ENCODE results near the gene SP140. TPM values are rescaled to one million over a fixed set of nuclear protein-coding genes. Genes with fewer than 3 reads are reported as not detected.

The SP140 gene
- total and polyA plus RNA-seq, 2 experiments from 2014 or later, result 0.24 to 0.70 TPM

GRCh38 chr2:230356084-230356483, 130.5 kb downstream of the SP140 start:
- H3K4me3 Mint-ChIP-seq, result no peak overlapping the region
- no peak for ATAC-seq
- no peaks in the 10 kb centered on the region for H3K4me1 Mint-ChIP-seq

More at GRCh38 chr2:230356084-230356483, 130.5 kb downstream of the SP140 start:
- Histone ChIP-seq H3K36me3 (ENCODE audit: insufficient read depth) (no peaks in the 10 kb centered on the region), H3K4me3 (no peak overlapping the region), H4K20me1 (replicated peaks; ENCODE audit: insufficient read depth) (no peaks in the 10 kb centered on the region), H3K27me3 (ENCODE audit: insufficient read depth) (no peaks in the 10 kb centered on the region), H3F3A (replicated peaks; ENCODE audit: low read depth) (no peaks in the 10 kb centered on the region), H3K27ac (ENCODE audit: low read depth) (no peak overlapping the region), H3K79me2 (replicated peaks; ENCODE audit: insufficient read depth) (no peaks in the 10 kb centered on the region), H2AFZ (no peak overlapping the region), H3K4me1 (ENCODE audit: insufficient read depth) (no peaks in the 10 kb centered on the region; the same call in 1 of the 2 replicates), H3K9me2 (ENCODE audit: insufficient read depth) (0 out of 2 replicates have a peak, but pooled peaks cover 3% of the 10 kb centered on the region), H3K4me2 (no peak overlapping the region)
- TF ChIP-seq ZNF114 (CRISPR knock-in tag; IDR thresholded peaks at IDR 0.05) (no peak), ZNF462 (CRISPR knock-in tag; IDR thresholded peaks at IDR 0.05) (no peak), POLR2AphosphoS5 (IDR thresholded peaks at IDR 0.05; ENCODE audit: low read depth) (no peak), STAT1 (IDR thresholded peaks at IDR 0.05; ENCODE audit: unreplicated experiment) (no peak), EZH2phosphoT487 (IDR thresholded peaks at IDR 0.05; ENCODE audit: unreplicated experiment) (no peak), ZNF331 (CRISPR knock-in tag; IDR thresholded peaks at IDR 0.05; ENCODE audit: low read depth) (no peak), NANOG (IDR thresholded peaks at IDR 0.05; ENCODE audit: borderline replicate concordance) (no peak), EZH2 (IDR thresholded peaks at IDR 0.05; ENCODE audit: low read depth, unreplicated experiment) (no peak), JUNB (IDR thresholded peaks at IDR 0.05; ENCODE audit: unreplicated experiment) (no peak)
- DNase-seq (ENCODE audit: low spot score), result no peak
- H3K9me3 Mint-ChIP-seq, result peaks cover 9% of the 10 kb centered on the region; the same call in 1 of the 3 replicates
- peaks cover 5% of the 10 kb centered on the region; the same call in 1 of the 3 replicates for H3K36me3 Mint-ChIP-seq (ENCODE audit: low read depth)
- H3K27me3 Mint-ChIP-seq (ENCODE audit: insufficient read depth, low read depth, poor library complexity), result no peaks in the 10 kb centered on the region
- H3K27ac Mint-ChIP-seq, result no peak overlapping the region

Measured in GM23338 (cell line).